ENCODE data around the gene RPAIN. TPM values are rescaled to one million over a fixed set of nuclear protein-coding genes. Genes with fewer than 3 reads are reported as not detected.

RPAIN gene
- total RNA-seq, 1 donor from 2014 or later = 64.7 TPM

DNA sequence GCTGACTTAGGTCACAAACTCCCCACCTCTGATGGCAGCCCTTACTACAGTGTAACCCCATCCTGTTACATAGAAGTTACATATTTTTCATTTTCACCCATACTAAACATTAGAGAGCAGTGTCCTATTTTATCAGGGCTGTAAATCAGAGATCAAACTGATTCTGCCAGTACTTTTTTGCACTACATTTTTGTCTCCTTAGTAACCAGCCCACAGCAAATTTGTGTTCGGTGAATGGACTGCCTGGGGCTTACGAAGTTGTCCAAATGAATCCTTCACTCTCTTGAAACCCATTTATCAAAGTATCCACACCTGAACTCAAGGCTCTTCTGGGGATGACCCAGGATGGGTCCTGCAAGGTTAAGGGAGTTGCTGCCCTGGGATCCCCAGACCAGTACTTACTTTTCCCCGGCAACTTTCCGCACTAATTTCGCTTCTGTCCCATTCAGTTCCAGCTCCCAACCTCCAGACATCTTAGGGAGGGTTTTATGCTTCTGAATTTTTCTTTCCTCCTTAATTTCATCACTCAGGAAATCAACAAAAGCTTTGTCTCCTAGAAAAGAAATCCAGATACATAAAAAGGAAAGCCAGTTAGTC is 17.8 kb downstream of the RPAIN start:
- Mint-ChIP-seq H3K9me3 (no peaks in the 10 kb centered on the region), H3K36me3 (ENCODE audit: low read depth) (peaks cover 52% of the 10 kb centered on the region), H3K27ac (peak overlapping the region; percentile 84), H3K4me3 (peak overlapping the region; percentile 94), H3K4me1 (peaks cover 34% of the 10 kb centered on the region), H3K27me3 (no peaks in the 10 kb centered on the region)
- intact Hi-C loops (cut with micrococcal nuclease) = loop anchor here (10.0 kb wide), 2 partner anchors 153 to 193 kb away; partner anchors contain the start of gene RABEP1
- no peak for DNase-seq

- H3K36me3 Mint-ChIP-seq (ENCODE audit: low read depth) = peaks cover 45% of the 10 kb centered on the region
- intact Hi-C loops (cut with micrococcal nuclease) = loop anchor here (1.0 to 10.0 kb wide), 4 partner anchors 20 to 194 kb away; partner anchors contain the start of genes DHX33, NUP88 and RABEP1
- peak within 1 kb of the TSS; percentile 94 for H3K4me3 Mint-ChIP-seq
- H3K9me3 Mint-ChIP-seq = no peaks in the 10 kb centered on the region
- H3K27me3 Mint-ChIP-seq = no peaks in the 10 kb centered on the region
- peak within 1 kb of the TSS; percentile 88 for H3K27ac Mint-ChIP-seq
- peaks cover 34% of the 10 kb centered on the region for H3K4me1 Mint-ChIP-seq
- peak; percentile 98 for DNase-seq
Observed at GRCh38 chr17:5438716-5439445, 18.9 kb downstream of the RPAIN start, which contains the start of gene C1QBP. C1QBP (minus strand) TSS chr17:5439155; CDS start chr17:5439073, 82 bp downstream.

- Mint-ChIP-seq H3K4me3 (peak overlapping the region; percentile 94), H3K36me3 (ENCODE audit: low read depth) (peaks cover 44% of the 10 kb centered on the region), H3K4me1 (peaks cover 34% of the 10 kb centered on the region), H3K9me3 (no peaks in the 10 kb centered on the region), H3K27me3 (no peaks in the 10 kb centered on the region), H3K27ac (peak overlapping the region; percentile 88)
- intact Hi-C loops (cut with micrococcal nuclease) = loop anchor here (1.0 to 10.0 kb wide), 4 partner anchors 20 to 195 kb away; partner anchors contain the start of genes DHX33, NUP88 and RABEP1
- DNase-seq = no peak
Observed at GRCh38 chr17:5439446-5439764, 19.4 kb downstream of the RPAIN start.

- intact Hi-C loops (cut with micrococcal nuclease) = no loop called here
- H3K4me1 Mint-ChIP-seq = peaks cover 10% of the 10 kb centered on the region
- H3K27ac Mint-ChIP-seq = no peak overlapping the region
- no peak overlapping the region for H3K4me3 Mint-ChIP-seq
- H3K9me3 Mint-ChIP-seq = no peaks in the 10 kb centered on the region
- DNase-seq = no peak
- peaks cover 45% of the 10 kb centered on the region for H3K36me3 Mint-ChIP-seq (ENCODE audit: low read depth)
- no peaks in the 10 kb centered on the region for H3K27me3 Mint-ChIP-seq
Observed at GRCh38 chr17:5443728-5444127, 23.7 kb downstream of the RPAIN start.

- DNase-seq = no peak
- intact Hi-C loops (cut with micrococcal nuclease) = no loop called here
- Mint-ChIP-seq H3K4me1 (peaks cover 9% of the 10 kb centered on the region), H3K27me3 (no peaks in the 10 kb centered on the region), H3K9me3 (no peaks in the 10 kb centered on the region), H3K27ac (no peak overlapping the region), H3K4me3 (no peak overlapping the region), H3K36me3 (ENCODE audit: low read depth) (peaks cover 48% of the 10 kb centered on the region)
Observed at GRCh38 chr17:5444209-5444608, 24.2 kb downstream of the RPAIN start.

GRCh38 chr17:5446786-5447185 is 26.8 kb downstream of the RPAIN start:
- H3K36me3 Mint-ChIP-seq (ENCODE audit: low read depth) = peaks cover 65% of the 10 kb centered on the region

GRCh38 chr17:5464717-5465507 is 44.9 kb downstream of the RPAIN start:
- no peaks in the 10 kb centered on the region for H3K9me3 Mint-ChIP-seq
- H3K4me3 Mint-ChIP-seq = no peak overlapping the region
- H3K36me3 Mint-ChIP-seq (ENCODE audit: low read depth) = peaks cover 41% of the 10 kb centered on the region
- intact Hi-C loops (cut with micrococcal nuclease) = no loop called here
- peaks cover 40% of the 10 kb centered on the region for H3K4me1 Mint-ChIP-seq
- no peaks in the 10 kb centered on the region for H3K27me3 Mint-ChIP-seq
- DNase-seq = no peak
- H3K27ac Mint-ChIP-seq = no peak overlapping the region

More at GRCh38 chr17:5446786-5447185, 26.8 kb downstream of the RPAIN start:
- Mint-ChIP-seq H3K4me3 (no peak overlapping the region), H3K27ac (no peak overlapping the region), H3K4me1 (no peaks in the 10 kb centered on the region), H3K27me3 (no peaks in the 10 kb centered on the region), H3K9me3 (no peaks in the 10 kb centered on the region)
- intact Hi-C loops (cut with micrococcal nuclease) = no loop called here
- no peak for DNase-seq

GRCh38 chr17:5466295-5466694 is 46.3 kb downstream of the RPAIN start:
- Mint-ChIP-seq H3K4me1 (peaks cover 40% of the 10 kb centered on the region), H3K27me3 (no peaks in the 10 kb centered on the region), H3K9me3 (no peaks in the 10 kb centered on the region), H3K4me3 (peak overlapping the region; percentile 99), H3K27ac (no peak overlapping the region), H3K36me3 (ENCODE audit: low read depth) (peaks cover 35% of the 10 kb centered on the region)
- intact Hi-C loops (cut with micrococcal nuclease) = no loop called here
- no peak for DNase-seq

DNA sequence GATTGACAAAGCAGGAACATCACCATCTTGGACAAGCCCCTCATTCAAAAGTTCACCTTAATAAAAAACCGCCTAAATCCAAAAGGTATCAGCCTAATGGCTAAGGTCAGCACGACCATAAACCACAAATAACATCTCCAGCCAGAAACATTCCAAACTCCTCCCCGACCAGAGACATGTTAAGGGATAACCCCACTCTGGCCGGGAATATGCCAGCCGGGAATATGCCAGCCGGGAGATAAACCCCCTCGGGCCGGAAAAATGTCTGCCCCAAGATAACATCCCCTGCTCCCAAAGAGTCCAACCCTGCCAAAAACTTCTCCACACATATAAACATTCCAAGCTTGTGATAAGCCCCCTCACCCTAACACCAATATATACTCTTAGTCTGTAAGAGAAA is 47.4 kb downstream of the RPAIN start:
- H3K4me3 Mint-ChIP-seq = peak overlapping the region; percentile 99
- peaks cover 40% of the 10 kb centered on the region for H3K36me3 Mint-ChIP-seq (ENCODE audit: low read depth)
- intact Hi-C loops (cut with micrococcal nuclease) = no loop called here

GRCh38 chr17:5468075-5468473 is 48.1 kb downstream of the RPAIN start:
- no peaks in the 10 kb centered on the region for H3K27me3 Mint-ChIP-seq
- peaks cover 37% of the 10 kb centered on the region for H3K4me1 Mint-ChIP-seq
- no peaks in the 10 kb centered on the region for H3K9me3 Mint-ChIP-seq
- peaks cover 40% of the 10 kb centered on the region for H3K36me3 Mint-ChIP-seq (ENCODE audit: low read depth)
- DNase-seq = peak; percentile 74
- intact Hi-C loops (cut with micrococcal nuclease) = loop anchor here (1.0 kb wide), 3 partner anchors 18 to 48 kb away; partner anchors contain the start of genes C1QBP, DERL2, MIS12 and RPAIN
- peak overlapping the region; percentile 99 for H3K4me3 Mint-ChIP-seq
- H3K27ac Mint-ChIP-seq = peak overlapping the region; percentile 82

More for the DNA sequence above, 47.4 kb downstream of the RPAIN start:
- peak overlapping the region; percentile 82 for H3K27ac Mint-ChIP-seq
- no peaks in the 10 kb centered on the region for H3K27me3 Mint-ChIP-seq
- DNase-seq = no peak
- no peaks in the 10 kb centered on the region for H3K9me3 Mint-ChIP-seq
- H3K4me1 Mint-ChIP-seq = peaks cover 38% of the 10 kb centered on the region

- Mint-ChIP-seq H3K4me1 (peaks cover 12% of the 10 kb centered on the region), H3K4me3 (no peak overlapping the region), H3K27me3 (no peaks in the 10 kb centered on the region), H3K27ac (no peak overlapping the region), H3K36me3 (ENCODE audit: low read depth) (peaks cover 47% of the 10 kb centered on the region), H3K9me3 (no peaks in the 10 kb centered on the region)
- DNase-seq = no peak
- intact Hi-C loops (cut with micrococcal nuclease) = no loop called here
Observed at GRCh38 chr17:5472511-5472910, 52.5 kb downstream of the RPAIN start.

GRCh38 chr17:5473906-5474305 is 53.9 kb downstream of the RPAIN start:
- H3K9me3 Mint-ChIP-seq = no peaks in the 10 kb centered on the region
- DNase-seq = no peak
- no peaks in the 10 kb centered on the region for H3K27me3 Mint-ChIP-seq
- H3K36me3 Mint-ChIP-seq (ENCODE audit: low read depth) = peaks cover 53% of the 10 kb centered on the region
- H3K27ac Mint-ChIP-seq = no peak overlapping the region
- H3K4me1 Mint-ChIP-seq = peaks cover 6% of the 10 kb centered on the region
- H3K4me3 Mint-ChIP-seq = no peak overlapping the region
- intact Hi-C loops (cut with micrococcal nuclease) = no loop called here

DNA sequence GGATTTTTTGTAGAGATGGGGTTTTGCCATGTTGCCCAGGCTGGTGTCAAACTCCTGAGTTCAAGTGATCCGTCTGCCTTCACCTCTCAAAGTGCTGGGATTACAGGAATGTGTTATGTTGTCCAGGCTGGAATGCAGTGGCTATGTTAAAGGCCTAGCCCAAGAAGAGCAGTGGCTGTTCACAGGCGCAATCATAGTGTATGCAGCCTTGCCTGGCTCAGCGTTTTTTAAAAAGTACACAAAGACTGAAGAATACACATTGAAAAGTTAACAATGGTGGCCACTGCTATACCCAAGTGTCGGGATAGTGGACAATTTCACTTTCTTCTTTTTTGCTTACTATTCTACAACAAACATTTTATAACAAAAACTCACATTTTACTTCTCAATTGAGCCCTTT is 59.0 kb downstream of the RPAIN start:
- Mint-ChIP-seq H3K4me1 (peaks cover 17% of the 10 kb centered on the region), H3K36me3 (ENCODE audit: low read depth) (peaks cover 73% of the 10 kb centered on the region), H3K27ac (no peak overlapping the region), H3K4me3 (no peak overlapping the region), H3K27me3 (no peaks in the 10 kb centered on the region), H3K9me3 (no peaks in the 10 kb centered on the region)
- DNase-seq = no peak
- intact Hi-C loops (cut with micrococcal nuclease) = no loop called here

DNA sequence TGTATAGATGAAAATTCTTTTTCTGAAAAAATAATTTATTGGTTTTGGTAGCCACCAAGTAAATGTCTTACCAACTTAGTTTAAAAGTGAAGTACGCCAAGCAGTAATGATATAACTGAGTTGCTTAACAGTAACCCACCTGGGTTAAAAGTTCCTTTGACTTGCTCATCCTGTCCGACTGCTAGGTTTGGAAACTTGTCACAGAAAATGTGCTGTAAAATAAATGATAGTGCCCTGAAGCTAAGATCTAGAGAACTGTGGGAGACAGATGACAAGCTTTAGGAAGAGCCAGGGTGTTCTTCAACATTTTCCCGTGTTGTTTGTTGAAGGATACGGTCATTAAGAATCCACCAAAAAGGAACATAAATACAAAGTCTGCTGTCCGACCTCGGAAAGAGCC is 61.0 kb downstream of the RPAIN start:
- peaks cover 71% of the 10 kb centered on the region for H3K36me3 Mint-ChIP-seq (ENCODE audit: low read depth)

More for the DNA sequence above, 61.0 kb downstream of the RPAIN start:
- no peaks in the 10 kb centered on the region for H3K27me3 Mint-ChIP-seq
- intact Hi-C loops (cut with micrococcal nuclease) = no loop called here
- no peaks in the 10 kb centered on the region for H3K9me3 Mint-ChIP-seq
- DNase-seq = no peak
- peaks cover 34% of the 10 kb centered on the region for H3K4me1 Mint-ChIP-seq
- H3K4me3 Mint-ChIP-seq = no peak overlapping the region
- H3K27ac Mint-ChIP-seq = peak overlapping the region; percentile 1
